Measurements from ENCODE around the gene UBE2L3.

UBE2L3 gene

GRCh38 chr22:21629255-21630149 lies 62.0 kb downstream of the UBE2L3 start, which contains the start of gene YDJC:
TSS of gene YDJC (minus strand) at chr22:21630022. CDS start at chr22:21630014, 8 bp downstream.
- no peak for TF ChIP-seq REST (IDR thresholded peaks at IDR 0.05; ENCODE audit: insufficient replicate concordance, low read depth)
- peak; percentile 53 for TF ChIP-seq CTCF (IDR thresholded peaks at IDR 0.05; ENCODE audit: insufficient read depth, low read length)
- peak; percentile 51; the same call in 1 of the 2 replicates for TF ChIP-seq GABPA (IDR thresholded peaks at IDR 0.05; ENCODE audit: low read depth)
- TF ChIP-seq SPI1 (IDR thresholded peaks at IDR 0.05; ENCODE audit: borderline replicate concordance, low read depth) = peak; percentile 87
- TF ChIP-seq POLR2AphosphoS5 (IDR thresholded peaks at IDR 0.05; ENCODE audit: low read depth) = peak; percentile 86
- peak; percentile 95 to 97 for DNase-seq (ENCODE audit: low read depth in 1 of 2, low spot score in 1 of 2)
- Histone ChIP-seq H3K4me3 (replicated peaks; ENCODE audit: insufficient read depth, low read length) (peak within 1 kb of the TSS; percentile 88), H3K27me3 (ENCODE audit: insufficient read depth, poor library complexity, severe bottlenecking) (no peaks in the 10 kb centered on the region), H3K27ac (replicated peaks) (peak within 1 kb of the TSS; percentile 95)

DNA sequence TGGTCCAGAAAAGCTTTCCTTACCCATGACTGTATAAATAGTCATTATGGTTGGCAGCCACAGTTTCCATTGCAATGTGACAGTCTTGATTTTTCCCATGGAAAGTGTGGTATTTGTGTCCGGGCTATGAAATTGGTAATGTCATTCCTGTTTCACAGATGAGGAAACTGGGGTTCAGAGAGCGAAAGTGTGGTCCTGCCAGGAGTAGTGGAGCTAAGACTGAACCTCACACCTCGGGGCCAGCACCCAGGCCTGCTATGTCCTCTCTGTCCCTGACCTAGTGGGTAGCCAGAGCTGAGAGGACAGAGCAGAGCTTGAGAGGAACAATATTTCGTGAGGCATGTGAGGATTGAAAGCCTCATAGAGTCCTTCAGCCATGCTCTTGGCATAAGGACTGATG lies 63.5 kb downstream of the UBE2L3 start:
- no peak overlapping the region for H3K4me3 ChIP-seq (replicated peaks; ENCODE audit: insufficient read depth, low read length)
- no peaks in the 10 kb centered on the region for H3K27me3 ChIP-seq (ENCODE audit: insufficient read depth, poor library complexity, severe bottlenecking)
- no peak for TF ChIP-seq GABPA (IDR thresholded peaks at IDR 0.05; ENCODE audit: low read depth)
- no peak for TF ChIP-seq POLR2AphosphoS5 (IDR thresholded peaks at IDR 0.05; ENCODE audit: low read depth)
- TF ChIP-seq CTCF (IDR thresholded peaks at IDR 0.05; ENCODE audit: insufficient read depth, low read length) = no peak
- TF ChIP-seq SPI1 (IDR thresholded peaks at IDR 0.05; ENCODE audit: borderline replicate concordance, low read depth) = no peak
- TF ChIP-seq REST (IDR thresholded peaks at IDR 0.05; ENCODE audit: insufficient replicate concordance, low read depth) = no peak
- no peak for DNase-seq (ENCODE audit: low read depth in 1 of 2, low spot score in 1 of 2)
- H3K27ac ChIP-seq (replicated peaks) = no peak overlapping the region

- no peak within 1 kb of the TSS for H3K27ac ChIP-seq (replicated peaks)
- no peak for TF ChIP-seq REST (IDR thresholded peaks at IDR 0.05; ENCODE audit: insufficient replicate concordance, low read depth)
- TF ChIP-seq SPI1 (IDR thresholded peaks at IDR 0.05; ENCODE audit: borderline replicate concordance, low read depth) = peak; percentile 89
- TF ChIP-seq POLR2AphosphoS5 (IDR thresholded peaks at IDR 0.05; ENCODE audit: low read depth) = peak; percentile 32; the same call in 1 of the 2 replicates
- no peaks in the 10 kb centered on the region for H3K27me3 ChIP-seq (ENCODE audit: insufficient read depth, poor library complexity, severe bottlenecking)
- no peak within 1 kb of the TSS for H3K4me3 ChIP-seq (replicated peaks; ENCODE audit: insufficient read depth, low read length)
- DNase-seq (ENCODE audit: low read depth in 1 of 2, low spot score in 1 of 2) = peak; percentile 69 to 92
These were observed 64.9 kb downstream of the UBE2L3 start, which contains the start of gene CCDC116 for GRCh38 chr22:21632237-21632895. TSS of gene CCDC116 (plus strand) at chr22:21632760. CDS start at chr22:21633182, 422 bp downstream.
